Mononuclear cell (primary cell): Measurements from ENCODE around the gene PARP8. TPM values are rescaled to one million over a fixed set of nuclear protein-coding genes. Genes with fewer than 3 reads are reported as not detected.

ENCODE experiments used
- H3K27me3 ChIP-seq: 2 replicates; pipeline ENCODE4 v1.6.0; 2011; ENCODE audit warnings: low read length, control low read depth; ENCODE audit not compliant: insufficient read depth
- H3K4me1 ChIP-seq: 2 replicates; pipeline ENCODE4 v1.5.1; 2011; ENCODE audit warnings: mild to moderate bottlenecking, low read length, control low read depth; ENCODE audit not compliant: insufficient read depth
- H3K4me3 ChIP-seq: 2 replicates; pipeline ENCODE4 v1.5.1; 2011; ENCODE audit warnings: mild to moderate bottlenecking, low read length, moderate library complexity
- H3K9me3 ChIP-seq: 2 replicates; pipeline ENCODE4 v1.5.1; 2011; ENCODE audit warnings: low read depth, mild to moderate bottlenecking, control low read depth, low read length
- total RNA-seq: library from RNA; depleted of rRNA; stranded (reverse); fragments of >200 nt; gene quantifications from one replicate; pipeline ENCODE4 v1.2.3, GENCODE V29; 2012

The PARP8 gene
- total RNA-seq, 1 donor: 201 TPM

DNA sequence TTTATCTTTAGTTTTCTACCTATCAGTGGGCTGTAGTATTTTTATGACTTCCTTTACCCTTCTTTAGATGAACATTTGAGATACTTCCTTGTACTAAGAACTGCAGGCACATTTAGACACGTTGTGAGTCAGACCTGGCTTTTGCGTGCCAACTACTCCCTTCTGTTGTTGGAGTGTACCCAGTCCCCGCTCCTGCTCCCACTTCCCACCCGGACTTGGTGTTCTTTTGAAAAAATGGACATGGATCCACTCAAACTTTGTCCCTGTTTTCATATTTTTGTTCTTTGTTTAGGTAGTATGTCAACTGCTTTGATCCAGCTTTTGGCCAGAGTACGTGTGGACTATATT, 60.7 kb downstream of the PARP8 start:
- H3K4me3 ChIP-seq: no peak overlapping the region
- peaks cover 16% of the 10 kb centered on the region for H3K4me1 ChIP-seq
- no peaks in the 10 kb centered on the region for H3K27me3 ChIP-seq
- no peaks in the 10 kb centered on the region for H3K9me3 ChIP-seq

DNA sequence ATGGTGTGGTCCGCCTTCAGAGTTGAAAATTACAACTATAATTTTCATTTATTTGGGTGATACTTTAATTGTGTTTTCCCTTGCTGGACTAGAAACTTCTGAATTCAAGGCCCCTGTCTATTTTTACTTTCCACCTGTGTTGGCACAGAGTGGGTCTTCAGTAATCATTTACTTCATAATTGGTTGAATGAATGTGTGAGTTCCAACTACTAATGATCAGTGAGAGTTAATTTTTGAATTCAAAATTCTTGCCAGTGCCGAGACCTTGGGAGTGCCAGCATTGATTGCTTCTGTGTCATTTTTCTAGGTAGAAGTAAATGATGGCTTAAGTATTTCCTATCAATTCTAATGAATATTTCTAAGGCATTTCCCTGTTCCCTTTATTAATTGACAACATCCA, 61.4 kb downstream of the PARP8 start:
- H3K9me3 ChIP-seq: no peaks in the 10 kb centered on the region
- peaks cover 9% of the 10 kb centered on the region for H3K4me1 ChIP-seq
- no peaks in the 10 kb centered on the region for H3K27me3 ChIP-seq
- H3K4me3 ChIP-seq: no peak overlapping the region

DNA sequence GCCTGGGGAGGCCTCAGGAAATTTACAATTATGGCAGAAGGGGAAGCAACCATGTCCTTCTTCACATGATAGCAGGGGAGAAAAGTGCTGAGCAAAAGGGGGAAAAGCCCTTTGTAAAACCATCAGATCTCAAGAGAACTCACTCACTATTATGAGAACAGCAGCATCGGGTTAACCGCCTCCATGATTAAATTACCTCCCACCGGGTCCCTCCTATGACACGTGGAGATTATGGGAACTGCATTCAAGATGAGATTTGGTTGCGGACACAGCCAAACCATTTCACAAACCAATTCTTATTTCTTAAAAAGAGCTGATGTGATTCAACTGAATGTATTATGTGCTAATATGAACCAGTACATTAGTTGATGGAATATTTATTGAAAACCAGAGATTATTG, 63.9 kb downstream of the PARP8 start:
- no peak overlapping the region for H3K4me3 ChIP-seq
- no peaks in the 10 kb centered on the region for H3K27me3 ChIP-seq
- no peaks in the 10 kb centered on the region for H3K9me3 ChIP-seq
- H3K4me1 ChIP-seq: peaks cover 9% of the 10 kb centered on the region

DNA sequence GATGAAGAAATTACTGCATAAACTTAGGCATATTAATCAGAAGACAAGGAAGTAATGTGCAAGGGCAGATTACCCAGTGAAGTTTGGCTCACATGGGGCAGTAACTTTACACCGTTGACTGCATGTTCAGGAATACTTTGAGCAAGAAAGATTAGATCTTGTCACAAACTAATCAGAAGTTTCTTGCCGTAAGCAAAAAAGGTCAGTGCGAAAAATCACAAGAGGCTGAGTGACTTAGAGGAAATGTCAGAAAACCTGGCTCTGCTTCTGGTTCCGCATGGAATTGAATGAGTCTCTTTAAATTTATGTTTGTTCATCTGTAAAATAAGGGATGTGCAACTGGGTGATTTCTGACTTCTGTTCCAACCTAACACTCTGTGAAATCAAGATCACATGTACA, 64.4 kb downstream of the PARP8 start:
- Histone ChIP-seq H3K4me3 (no peak overlapping the region), H3K27me3 (no peaks in the 10 kb centered on the region), H3K9me3 (no peaks in the 10 kb centered on the region), H3K4me1 (peaks cover 9% of the 10 kb centered on the region)

DNA sequence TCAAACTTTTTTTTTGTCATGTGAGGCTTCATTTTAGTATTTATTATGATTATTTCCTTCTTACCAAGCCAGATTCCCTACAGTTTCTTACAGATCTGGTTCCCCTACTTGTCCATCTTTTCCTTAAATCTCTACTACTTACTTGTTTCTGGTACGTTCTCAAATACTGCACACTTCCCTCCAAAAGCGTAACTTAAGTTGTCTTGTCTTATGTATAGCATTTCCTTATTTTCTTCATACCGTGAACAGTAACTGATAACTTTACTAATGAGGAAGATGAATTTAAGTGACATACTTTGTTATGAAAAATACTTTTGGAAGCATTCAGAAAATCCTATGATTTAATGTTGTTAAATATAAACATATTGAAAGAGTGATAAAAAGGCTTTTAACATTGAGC, 67.3 kb downstream of the PARP8 start:
- no peaks in the 10 kb centered on the region for H3K4me1 ChIP-seq
- no peaks in the 10 kb centered on the region for H3K9me3 ChIP-seq
- H3K27me3 ChIP-seq: no peaks in the 10 kb centered on the region
- no peak overlapping the region for H3K4me3 ChIP-seq

DNA sequence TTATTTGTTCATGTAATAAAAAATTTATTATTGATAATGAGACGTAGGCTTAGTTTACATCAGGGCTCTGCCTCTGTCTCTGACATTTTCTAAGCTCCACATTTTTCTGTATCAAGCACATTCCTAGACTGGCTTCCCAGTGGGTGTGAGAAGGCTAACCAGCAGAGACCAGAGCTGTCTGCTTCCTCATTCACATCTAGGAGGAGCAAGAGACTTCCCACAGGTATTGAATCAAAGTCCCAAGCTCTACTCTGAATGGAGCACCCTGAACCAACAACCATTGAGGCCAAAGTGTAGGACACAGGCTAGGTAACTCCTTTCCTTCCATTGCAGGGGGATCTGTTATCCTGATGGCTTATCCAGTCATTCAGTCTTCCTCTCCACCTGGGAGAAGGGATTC, 72.4 kb downstream of the PARP8 start:
- no peak overlapping the region for H3K4me3 ChIP-seq
- no peaks in the 10 kb centered on the region for H3K9me3 ChIP-seq
- H3K27me3 ChIP-seq: no peaks in the 10 kb centered on the region
- peaks cover 16% of the 10 kb centered on the region for H3K4me1 ChIP-seq

DNA sequence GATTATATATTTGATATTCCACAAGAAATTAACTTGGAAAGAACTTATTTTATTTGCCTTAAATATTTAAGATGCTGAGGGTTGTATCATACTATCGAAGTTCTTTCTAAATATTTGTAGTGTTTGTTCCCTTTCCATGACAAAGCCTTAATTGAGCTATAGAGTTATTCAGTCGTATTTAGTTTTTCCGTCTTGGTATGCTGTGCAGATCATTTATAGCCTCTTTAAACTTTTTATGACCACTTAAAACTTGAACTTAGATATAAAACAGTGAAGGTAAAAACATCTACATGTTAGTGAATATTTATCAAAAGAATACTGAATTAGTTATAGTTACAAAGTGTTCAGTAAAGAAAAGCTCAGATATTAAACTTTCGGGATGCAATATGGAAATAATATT, 74.4 kb downstream of the PARP8 start:
- no peak overlapping the region for H3K4me3 ChIP-seq
- peaks cover 28% of the 10 kb centered on the region for H3K4me1 ChIP-seq
- H3K27me3 ChIP-seq: no peaks in the 10 kb centered on the region
- H3K9me3 ChIP-seq: no peaks in the 10 kb centered on the region

DNA sequence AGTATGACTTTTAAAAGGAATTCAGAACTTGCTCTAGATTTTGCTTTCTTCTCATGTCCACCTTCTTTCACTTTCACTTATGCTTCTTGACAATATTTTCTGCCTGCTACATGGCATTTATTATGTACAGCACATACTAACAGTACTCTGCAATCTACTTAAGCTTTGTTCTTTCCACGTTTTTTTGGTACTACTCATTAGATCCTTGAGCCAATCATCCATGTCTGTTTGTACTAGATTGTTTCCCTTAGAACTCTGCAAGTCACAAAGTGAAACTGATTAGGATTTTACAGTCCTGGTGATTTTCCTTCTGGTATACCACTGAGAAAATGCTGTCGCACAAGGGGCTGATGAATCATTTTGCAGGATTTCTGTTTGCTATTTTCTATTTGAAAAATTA, 78.3 kb downstream of the PARP8 start:
- peaks cover 28% of the 10 kb centered on the region for H3K4me1 ChIP-seq
- H3K27me3 ChIP-seq: no peaks in the 10 kb centered on the region
- no peak overlapping the region for H3K4me3 ChIP-seq
- no peaks in the 10 kb centered on the region for H3K9me3 ChIP-seq

DNA sequence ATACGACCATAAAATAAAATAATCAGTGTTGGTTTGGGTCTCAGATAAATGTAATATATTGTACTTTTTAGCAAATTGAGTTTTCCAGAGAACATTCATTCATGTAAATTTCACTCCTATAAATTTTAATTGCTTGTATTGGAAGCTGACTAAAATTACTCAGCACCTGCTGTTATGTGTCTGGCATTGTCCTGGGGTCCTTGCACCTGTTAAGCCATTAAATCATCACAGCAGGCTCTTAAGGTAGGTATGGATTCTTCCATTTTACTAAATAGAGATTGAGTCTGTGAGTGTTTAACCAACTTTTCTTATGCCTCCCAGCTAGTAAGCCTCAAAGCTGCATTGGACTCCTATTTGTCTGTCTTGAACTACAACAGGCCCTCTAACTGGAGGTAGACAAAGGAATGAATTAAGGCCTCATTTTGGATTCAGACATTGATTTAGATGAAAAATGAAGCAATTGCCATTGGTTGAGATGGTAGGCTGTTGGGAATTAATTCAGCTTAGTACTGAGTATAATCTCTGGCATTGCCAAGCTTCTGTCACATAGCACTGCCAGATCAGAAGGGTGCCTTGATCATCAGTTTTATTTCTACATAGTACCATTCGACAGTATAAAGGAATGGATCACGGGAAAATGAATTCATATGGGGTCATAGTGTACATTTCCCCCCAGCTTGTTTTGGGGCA, 78.9 kb downstream of the PARP8 start:
- Histone ChIP-seq H3K27me3 (no peaks in the 10 kb centered on the region), H3K4me1 (peaks cover 28% of the 10 kb centered on the region), H3K4me3 (no peak overlapping the region)

DNA sequence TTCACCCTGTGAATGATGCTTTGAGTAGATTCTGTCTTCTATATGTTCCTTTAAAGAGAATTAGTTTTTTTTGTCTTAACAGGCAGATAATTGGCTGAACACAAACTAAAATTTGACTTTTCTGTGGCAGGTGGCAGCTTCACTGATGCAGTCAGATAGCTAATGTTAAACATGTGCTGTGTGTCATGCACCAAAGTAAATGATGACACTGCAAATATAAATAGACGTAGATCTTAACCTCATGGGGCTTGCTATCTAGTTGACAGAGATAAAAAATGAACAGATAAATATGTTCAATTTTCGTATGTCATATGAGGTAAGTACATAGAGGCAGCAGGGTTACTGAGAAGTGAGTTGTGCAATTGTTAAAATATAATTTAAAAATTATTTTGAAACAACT, 82.7 kb downstream of the PARP8 start:
- H3K4me1 ChIP-seq: peaks cover 9% of the 10 kb centered on the region
- no peaks in the 10 kb centered on the region for H3K9me3 ChIP-seq
- no peak overlapping the region for H3K4me3 ChIP-seq
- H3K27me3 ChIP-seq: no peaks in the 10 kb centered on the region

More for the DNA sequence above, 78.9 kb downstream of the PARP8 start:
- no peaks in the 10 kb centered on the region for H3K9me3 ChIP-seq

DNA sequence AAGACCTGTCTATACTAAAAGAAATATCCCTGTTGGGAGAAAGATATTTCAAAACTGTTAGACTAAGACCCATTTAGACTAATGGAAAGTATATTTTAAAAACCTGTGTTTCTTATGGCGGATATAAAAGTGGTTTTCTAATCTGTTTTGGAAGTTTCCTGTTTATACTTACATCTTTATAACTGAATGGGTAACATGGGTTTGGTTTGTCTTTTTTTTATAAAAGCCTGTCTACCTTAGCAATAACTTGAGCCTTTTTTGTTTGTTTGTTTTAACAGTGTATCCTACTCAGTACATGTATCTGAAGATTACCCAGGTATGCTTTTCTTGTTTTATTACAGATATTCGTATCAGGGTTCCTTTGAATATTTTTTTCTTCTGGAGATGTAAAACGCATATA, 83.4 kb downstream of the PARP8 start:
- Histone ChIP-seq H3K4me3 (no peak overlapping the region), H3K27me3 (no peaks in the 10 kb centered on the region), H3K4me1 (peaks cover 6% of the 10 kb centered on the region), H3K9me3 (no peaks in the 10 kb centered on the region)

DNA sequence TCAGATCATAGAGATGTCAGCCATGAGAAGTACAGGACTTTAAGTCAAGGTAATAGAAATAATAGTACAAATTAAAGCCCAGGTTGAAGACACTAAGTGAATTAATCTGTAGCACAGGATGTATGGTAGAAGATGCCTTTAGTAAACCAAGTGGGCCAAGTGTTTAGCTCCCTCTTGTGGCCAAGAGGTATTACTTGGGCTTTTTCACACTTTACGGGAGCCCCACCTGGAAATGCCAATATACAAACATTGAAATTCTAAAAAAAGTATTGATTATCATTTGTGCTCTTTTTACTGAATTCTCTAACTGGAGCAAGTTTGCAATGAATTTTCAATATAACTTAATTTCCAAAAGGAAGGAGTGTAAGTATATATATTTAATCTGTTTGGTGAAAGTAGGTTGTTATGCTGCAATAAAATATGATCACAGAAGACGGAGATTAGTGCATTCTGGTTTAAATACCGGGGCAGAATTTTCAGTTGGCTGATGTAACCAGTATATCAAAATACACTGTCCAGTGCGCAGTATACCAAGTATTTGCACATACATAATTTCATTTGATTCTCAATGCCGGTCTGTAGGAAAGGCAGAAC, 84.7 kb downstream of the PARP8 start:
- H3K4me1 ChIP-seq: no peaks in the 10 kb centered on the region
- no peak overlapping the region for H3K4me3 ChIP-seq
- no peaks in the 10 kb centered on the region for H3K27me3 ChIP-seq
- H3K9me3 ChIP-seq: no peaks in the 10 kb centered on the region

DNA sequence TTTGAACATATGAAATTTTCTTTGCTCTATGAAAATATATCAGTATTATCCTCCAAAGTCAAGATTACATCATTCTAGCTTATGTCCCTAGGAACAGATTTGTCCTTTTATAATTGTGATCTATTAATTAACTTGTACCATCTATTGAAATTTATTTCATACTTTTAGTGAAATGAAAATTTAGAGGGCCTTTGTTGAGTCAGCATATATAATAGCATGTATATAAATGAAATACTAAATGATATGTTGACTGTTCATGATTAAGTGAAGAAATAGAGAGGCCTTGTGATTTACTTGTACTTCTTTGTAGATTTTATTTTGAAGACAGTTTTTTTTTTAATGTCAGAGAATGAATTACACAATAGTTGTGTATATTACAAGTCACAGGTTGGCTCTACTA, 86.4 kb downstream of the PARP8 start:
- Histone ChIP-seq H3K4me3 (no peak overlapping the region), H3K27me3 (no peaks in the 10 kb centered on the region), H3K9me3 (no peaks in the 10 kb centered on the region), H3K4me1 (no peaks in the 10 kb centered on the region)

DNA sequence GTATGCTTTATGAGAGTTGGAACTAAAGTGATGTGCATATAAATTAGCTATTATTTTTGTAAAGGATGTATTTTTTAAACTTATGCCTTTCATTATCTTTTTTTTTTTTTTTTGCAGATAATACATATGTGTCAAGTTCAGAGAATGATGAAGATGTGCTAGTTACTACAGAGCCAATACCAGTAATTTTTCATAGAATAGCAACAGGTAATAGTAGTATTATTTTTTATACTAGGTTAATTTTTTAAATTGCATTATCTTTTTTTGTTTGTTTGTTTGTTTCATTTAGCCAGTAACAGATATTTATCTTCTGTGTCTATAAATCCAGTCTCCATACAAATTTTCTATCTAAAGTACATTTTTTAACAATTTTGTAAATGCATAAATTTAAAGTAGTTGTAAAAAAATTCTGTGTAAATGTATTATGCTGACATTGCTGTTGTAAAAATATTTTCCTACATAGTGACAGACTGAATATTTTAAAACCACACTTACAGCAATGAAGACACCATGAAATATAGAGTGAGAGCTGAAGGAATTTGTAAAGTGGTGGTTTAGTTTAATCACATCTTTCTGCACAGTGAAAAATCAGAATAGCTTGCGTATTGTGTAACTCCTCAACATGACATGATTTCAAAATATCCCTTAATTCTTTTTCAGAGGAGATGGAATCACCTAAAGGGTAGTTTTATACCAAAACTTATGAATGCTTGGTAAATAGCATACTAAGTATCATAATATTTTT, 93.3 kb downstream of the PARP8 start:
- Histone ChIP-seq H3K9me3 (no peaks in the 10 kb centered on the region), H3K4me1 (no peaks in the 10 kb centered on the region), H3K4me3 (no peak overlapping the region), H3K27me3 (no peaks in the 10 kb centered on the region)

DNA sequence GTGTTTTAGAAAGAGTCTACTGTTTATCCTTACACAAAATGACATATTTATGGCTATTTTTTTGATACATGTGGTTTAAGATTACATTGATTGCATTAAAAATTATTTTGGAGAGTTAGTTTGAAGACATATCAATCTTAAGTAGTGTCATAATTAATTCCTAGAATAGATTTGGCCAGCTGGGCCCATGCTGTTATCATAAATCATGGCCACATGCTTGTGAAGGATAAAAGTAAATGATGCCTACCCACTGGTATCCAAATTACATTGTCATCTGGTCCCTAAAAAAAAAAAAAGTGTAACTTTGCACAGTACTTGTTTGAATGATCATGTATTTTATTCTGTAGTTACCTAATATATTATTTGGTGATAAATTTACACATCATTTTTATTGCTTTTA, 96.9 kb downstream of the PARP8 start:
- Histone ChIP-seq H3K27me3 (no peaks in the 10 kb centered on the region), H3K4me1 (no peaks in the 10 kb centered on the region), H3K4me3 (no peak overlapping the region), H3K9me3 (no peaks in the 10 kb centered on the region)

DNA sequence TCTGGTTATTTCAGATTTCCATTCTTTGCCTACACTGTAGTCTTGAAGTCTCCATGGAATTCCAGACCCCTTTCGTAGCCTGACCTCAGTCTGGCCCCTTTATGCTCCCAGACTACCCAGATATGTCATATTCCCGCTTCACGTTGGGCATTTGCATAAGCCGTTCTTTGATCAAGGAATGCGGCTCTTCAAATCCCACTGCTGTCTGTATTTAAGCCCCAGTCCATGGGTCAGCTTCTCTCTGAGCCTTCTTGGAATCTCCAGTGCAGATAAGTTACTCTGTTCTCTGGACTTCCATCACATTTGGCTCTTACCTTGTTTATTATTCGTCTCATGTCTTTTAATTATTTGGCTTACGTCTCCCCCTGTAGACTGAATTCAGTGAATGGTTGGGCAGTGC, 97.4 kb downstream of the PARP8 start:
- no peaks in the 10 kb centered on the region for H3K27me3 ChIP-seq
- no peaks in the 10 kb centered on the region for H3K4me1 ChIP-seq
- H3K4me3 ChIP-seq: no peak overlapping the region
- H3K9me3 ChIP-seq: no peaks in the 10 kb centered on the region
